ENCODE results near the gene KRTAP4-8.
"Not testable (repeated sequence)": the region's sequence is repeated elsewhere in the genome, so short reads cannot be mapped to it uniquely, and the experiment has no call there.

Gene KRTAP4-8

GRCh38 chr17:41065829-41066624, 31.9 kb downstream of the KRTAP4-8 start, which contains the start of gene KRTAP2-4:
TSS of gene KRTAP2-4 (minus strand) at chr17:41065879. CDS start at chr17:41065845, 34 bp downstream.
- FAIRE-seq (peak; percentile 99), DNase-seq (ENCODE audit: low spot score) (peak; percentile 99)

GRCh38 chr17:41065016-41065689, 32.8 kb downstream of the KRTAP4-8 start:
- not testable (repeated sequence) for FAIRE-seq; DNase-seq (ENCODE audit: low spot score)

- DNase-seq (ENCODE audit: low spot score) (no peak), FAIRE-seq (no peak)
Measured at GRCh38 chr17:41064301-41064700, 33.6 kb downstream of the KRTAP4-8 start.

- DNase-seq (ENCODE audit: low spot score) = no peak
- no peak for FAIRE-seq
Measured at GRCh38 chr17:41063449-41063848, 34.5 kb downstream of the KRTAP4-8 start.

- FAIRE-seq = peak; percentile 95
Measured at GRCh38 chr17:41061964-41062363, 36.0 kb downstream of the KRTAP4-8 start.

GRCh38 chr17:41060052-41060604, 37.8 kb downstream of the KRTAP4-8 start, which contains the start of gene KRTAP2-3:
TSS of gene KRTAP2-3 (minus strand) at chr17:41060114. CDS start at chr17:41060050, 64 bp downstream.
- FAIRE-seq (peak; percentile 98), DNase-seq (ENCODE audit: low spot score) (peak; percentile 97)

More at GRCh38 chr17:41061964-41062363, 36.0 kb downstream of the KRTAP4-8 start:
- peak; percentile 94 for DNase-seq (ENCODE audit: low spot score)

- DNase-seq (ENCODE audit: low spot score) (peak; percentile 37), FAIRE-seq (peak; percentile 33)
Measured at GRCh38 chr17:41059276-41060051, 38.5 kb downstream of the KRTAP4-8 start.

- FAIRE-seq = no peak
- DNase-seq (ENCODE audit: low spot score) = no peak
Measured at GRCh38 chr17:41058741-41059140, 39.2 kb downstream of the KRTAP4-8 start.

GRCh38 chr17:41057547-41057946, 40.4 kb downstream of the KRTAP4-8 start:
- DNase-seq (ENCODE audit: low spot score) (no peak), FAIRE-seq (no peak)

GRCh38 chr17:41055130-41055529, 42.8 kb downstream of the KRTAP4-8 start, which contains the start of gene KRTAP2-2:
TSS of gene KRTAP2-2 (minus strand) at chr17:41055230. CDS start at chr17:41055211, 19 bp downstream.
- FAIRE-seq; DNase-seq (ENCODE audit: low spot score): not testable (repeated sequence)

GRCh38 chr17:41054556-41054955, 43.4 kb downstream of the KRTAP4-8 start:
- FAIRE-seq = not testable (repeated sequence)

GRCh38 chr17:41054025-41054424, 43.9 kb downstream of the KRTAP4-8 start:
- FAIRE-seq = no peak

More at GRCh38 chr17:41054556-41054955, 43.4 kb downstream of the KRTAP4-8 start:
- not testable (repeated sequence) for DNase-seq (ENCODE audit: low spot score)

GRCh38 chr17:41052566-41052965, 45.4 kb downstream of the KRTAP4-8 start:
- FAIRE-seq = no peak
- DNase-seq (ENCODE audit: low spot score) = no peak

More at GRCh38 chr17:41054025-41054424, 43.9 kb downstream of the KRTAP4-8 start:
- DNase-seq (ENCODE audit: low spot score) = no peak

GRCh38 chr17:41049110-41049509, 48.8 kb downstream of the KRTAP4-8 start:
- DNase-seq (ENCODE audit: low spot score) (peak; percentile 84), FAIRE-seq (peak; percentile 95)

- no peak for FAIRE-seq
- peak; percentile 45 for DNase-seq (ENCODE audit: low spot score)
Measured at GRCh38 chr17:41048441-41048840, 49.5 kb downstream of the KRTAP4-8 start.
